Heart left ventricle (tissue), 13 donors: ENCODE data around the gene PHACTR1.

Experiments used
- POLR2A ChIP-seq, 2 donors: fragments of 450-650 bp; IDR thresholded peaks; one replicate each; pipeline ENCODE4 v1.6.1; 2017; ENCODE audit warnings: antibody characterized with exemption in 2 of 2, mild to moderate bottlenecking in 2 of 2, moderate library complexity in 2 of 2
- TF ChIP-seq, protein P1 (sequence below), 12 donors: fragments of 200-600 bp; sonication (generic) in 4 of 12; IDR thresholded peaks; one replicate each; pipeline versions ENCODE4 v1.5.0 to v1.8.0; 2018 to 2022; ENCODE audit warnings: antibody characterized with exemption in 12 of 12, mild to moderate bottlenecking in 5 of 12
- donor health status: ischemic (EF 13 %, LVEDD 7.1; RV severe dilation, severe dysfunction).
- donor health status: DM: no; HTN: yes; CAD: no.
- donor health status: DM: no; HTN: no; CAD: no.
- donor health status: ischemic (EF 25% LVEDD 6.9; RV normal size, moderate dysfunction).
- donor health status: ischemic (EF 25% LVEDD 5.7; RV mildly dilated, moderate dysfunction).
- donor health status: ischemic (EF 35%, LVEDD 5.7; RV mildly dilated, moderate dysfunction).
- donor health status: nonischemic (EF 11% LVEDD 7.7; RV severe dilation, severe dysfunction).
- donor health status: DM: yes; HTN: yes; CAD: no.
- donor health status: PGD.
- donor health status: ischemic (EF 29% LVEDD 5.4; RV normal size, mild dysfunction).
- donor health status: nonischemic (EF 23%, LVEDD 6.1; RV moderate dilation, normal function).

DNA sequence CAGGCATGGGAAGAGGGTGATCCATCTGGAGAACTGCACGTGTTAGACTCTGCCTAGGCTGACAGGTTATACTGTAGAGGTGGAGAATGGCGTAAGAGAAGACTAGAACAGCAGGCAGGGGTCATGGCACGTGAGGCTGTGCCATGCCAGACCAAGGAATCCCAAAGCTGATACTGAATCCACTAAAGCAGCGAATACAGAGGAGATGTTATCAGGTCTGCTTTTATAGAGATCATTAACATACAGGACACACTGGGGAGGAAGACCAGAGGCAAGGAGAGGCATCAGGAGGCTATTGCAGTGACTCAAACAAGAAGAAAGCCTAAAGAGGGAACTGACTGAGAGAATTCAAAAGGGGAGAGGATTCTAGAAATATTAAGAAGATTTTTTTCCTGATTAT lies 12.9 kb downstream of the PHACTR1 start:
- TF ChIP-seq, protein P1, sequence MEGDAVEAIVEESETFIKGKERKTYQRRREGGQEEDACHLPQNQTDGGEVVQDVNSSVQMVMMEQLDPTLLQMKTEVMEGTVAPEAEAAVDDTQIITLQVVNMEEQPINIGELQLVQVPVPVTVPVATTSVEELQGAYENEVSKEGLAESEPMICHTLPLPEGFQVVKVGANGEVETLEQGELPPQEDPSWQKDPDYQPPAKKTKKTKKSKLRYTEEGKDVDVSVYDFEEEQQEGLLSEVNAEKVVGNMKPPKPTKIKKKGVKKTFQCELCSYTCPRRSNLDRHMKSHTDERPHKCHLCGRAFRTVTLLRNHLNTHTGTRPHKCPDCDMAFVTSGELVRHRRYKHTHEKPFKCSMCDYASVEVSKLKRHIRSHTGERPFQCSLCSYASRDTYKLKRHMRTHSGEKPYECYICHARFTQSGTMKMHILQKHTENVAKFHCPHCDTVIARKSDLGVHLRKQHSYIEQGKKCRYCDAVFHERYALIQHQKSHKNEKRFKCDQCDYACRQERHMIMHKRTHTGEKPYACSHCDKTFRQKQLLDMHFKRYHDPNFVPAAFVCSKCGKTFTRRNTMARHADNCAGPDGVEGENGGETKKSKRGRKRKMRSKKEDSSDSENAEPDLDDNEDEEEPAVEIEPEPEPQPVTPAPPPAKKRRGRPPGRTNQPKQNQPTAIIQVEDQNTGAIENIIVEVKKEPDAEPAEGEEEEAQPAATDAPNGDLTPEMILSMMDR (IDR thresholded peaks at IDR 0.05) = no peak
- no peak for TF ChIP-seq POLR2A (IDR thresholded peaks at IDR 0.05)
